ENCODE data around the gene LSP1. TPM values are rescaled to one million over a fixed set of nuclear protein-coding genes. Genes with fewer than 3 reads are reported as not detected.

The LSP1 gene
- total RNA-seq, 3 donors from 2014 or later = 21.4 to 36.0 (median 23.6) TPM

- peak overlapping the region in 1 of 2 donors; percentile 97 for H3K27ac ChIP-seq
- no peaks in the 10 kb centered on the region for H3K36me3 ChIP-seq
- H3K4me1 ChIP-seq = peaks cover 2% of the 10 kb centered on the region in 2 donors
- H3K4me3 ChIP-seq = peak overlapping the region; percentile 40 to 55 (median 40)
- H3K27me3 ChIP-seq = no peaks in the 10 kb centered on the region
- no peak for TF ChIP-seq POLR2AphosphoS5 (IDR thresholded peaks at IDR 0.05)
- H3K9me3 ChIP-seq = no peaks in the 10 kb centered on the region
- intact Hi-C loops (cut with DNase I; ENCODE audit: low total_unique reads) = no loop called here
- DNase-seq (ENCODE audit: low spot score in 2 of 2) = no peak
Measured at GRCh38 chr11:1869427-1870325, 16.8 kb downstream of the LSP1 start.

DNA sequence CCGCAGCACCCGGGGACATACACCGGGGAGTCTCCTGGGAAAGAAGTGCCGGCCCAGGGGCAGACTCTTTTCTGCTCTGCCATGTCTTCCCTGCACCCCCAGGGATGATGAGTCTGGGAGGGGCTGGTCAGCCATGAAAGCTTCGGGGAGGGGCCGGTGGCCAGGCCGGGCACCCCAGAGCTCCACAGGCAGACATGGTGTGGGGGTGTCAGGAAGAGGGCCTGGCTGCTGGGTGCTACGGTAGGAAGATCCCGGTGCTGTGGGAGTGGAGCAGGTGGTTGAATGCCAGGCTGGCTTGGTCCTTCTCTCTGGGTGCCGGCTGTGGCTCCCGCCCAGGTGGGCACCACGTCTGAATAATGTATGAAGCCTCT lies 17.4 kb downstream of the LSP1 start:
- Histone ChIP-seq H3K27me3 (no peaks in the 10 kb centered on the region), H3K27ac (peak overlapping the region in 1 of 2 donors; percentile 97), H3K9me3 (no peaks in the 10 kb centered on the region), H3K4me3 (peak overlapping the region; percentile 40 to 55 (median 40)), H3K4me1 (no peaks in the 10 kb centered on the region), H3K36me3 (no peaks in the 10 kb centered on the region)
- intact Hi-C loops (cut with DNase I; ENCODE audit: low total_unique reads) = no loop called here
- no peak for DNase-seq (ENCODE audit: low spot score in 2 of 2)
- TF ChIP-seq POLR2AphosphoS5 (IDR thresholded peaks at IDR 0.05) = no peak
- TF ChIP-seq, protein P1, sequence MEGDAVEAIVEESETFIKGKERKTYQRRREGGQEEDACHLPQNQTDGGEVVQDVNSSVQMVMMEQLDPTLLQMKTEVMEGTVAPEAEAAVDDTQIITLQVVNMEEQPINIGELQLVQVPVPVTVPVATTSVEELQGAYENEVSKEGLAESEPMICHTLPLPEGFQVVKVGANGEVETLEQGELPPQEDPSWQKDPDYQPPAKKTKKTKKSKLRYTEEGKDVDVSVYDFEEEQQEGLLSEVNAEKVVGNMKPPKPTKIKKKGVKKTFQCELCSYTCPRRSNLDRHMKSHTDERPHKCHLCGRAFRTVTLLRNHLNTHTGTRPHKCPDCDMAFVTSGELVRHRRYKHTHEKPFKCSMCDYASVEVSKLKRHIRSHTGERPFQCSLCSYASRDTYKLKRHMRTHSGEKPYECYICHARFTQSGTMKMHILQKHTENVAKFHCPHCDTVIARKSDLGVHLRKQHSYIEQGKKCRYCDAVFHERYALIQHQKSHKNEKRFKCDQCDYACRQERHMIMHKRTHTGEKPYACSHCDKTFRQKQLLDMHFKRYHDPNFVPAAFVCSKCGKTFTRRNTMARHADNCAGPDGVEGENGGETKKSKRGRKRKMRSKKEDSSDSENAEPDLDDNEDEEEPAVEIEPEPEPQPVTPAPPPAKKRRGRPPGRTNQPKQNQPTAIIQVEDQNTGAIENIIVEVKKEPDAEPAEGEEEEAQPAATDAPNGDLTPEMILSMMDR (IDR thresholded peaks at IDR 0.05) = no peak
- TF ChIP-seq POLR2A (IDR thresholded peaks at IDR 0.05) = no peak

GRCh38 chr11:1870721-1871466 lies 18.0 kb downstream of the LSP1 start:
- H3K4me1 ChIP-seq = no peaks in the 10 kb centered on the region
- no peaks in the 10 kb centered on the region for H3K36me3 ChIP-seq
- H3K4me3 ChIP-seq = peak overlapping the region; percentile 40 to 55 (median 40)
- H3K9me3 ChIP-seq = no peaks in the 10 kb centered on the region
- H3K27me3 ChIP-seq = no peaks in the 10 kb centered on the region
- H3K27ac ChIP-seq = peak overlapping the region; percentile 50 to 97
- no peak for TF ChIP-seq POLR2A (IDR thresholded peaks at IDR 0.05)
- TF ChIP-seq POLR2AphosphoS5 (IDR thresholded peaks at IDR 0.05) = no peak
- TF ChIP-seq, protein P1 (IDR thresholded peaks at IDR 0.05) = no peak
- intact Hi-C loops (cut with DNase I; ENCODE audit: low total_unique reads) = no loop called here
- DNase-seq (ENCODE audit: low spot score in 2 of 2) = no peak

- H3K9me3 ChIP-seq = no peaks in the 10 kb centered on the region
- intact Hi-C loops (cut with DNase I; ENCODE audit: low total_unique reads) = no loop called here
- H3K4me1 ChIP-seq = peaks cover 0 to 3% of the 10 kb centered on the region in 2 donors
- TF ChIP-seq, protein P1 (IDR thresholded peaks at IDR 0.05) = no peak
- TF ChIP-seq POLR2A (IDR thresholded peaks at IDR 0.05) (no peak), POLR2AphosphoS5 (IDR thresholded peaks at IDR 0.05) (no peak)
- peak overlapping the region; percentile 50 to 97 for H3K27ac ChIP-seq
- DNase-seq (ENCODE audit: low spot score in 2 of 2) = no peak
- no peaks in the 10 kb centered on the region for H3K36me3 ChIP-seq
- H3K27me3 ChIP-seq = no peaks in the 10 kb centered on the region
- H3K4me3 ChIP-seq = peak overlapping the region; percentile 40 to 55 (median 40)
Measured at GRCh38 chr11:1871531-1871930, 18.6 kb downstream of the LSP1 start.

- Histone ChIP-seq H3K9me3 (no peaks in the 10 kb centered on the region), H3K27me3 (no peaks in the 10 kb centered on the region), H3K27ac (peak overlapping the region in 1 of 2 donors; percentile 97), H3K4me1 (peaks cover 0 to 7% of the 10 kb centered on the region in 2 donors), H3K36me3 (no peaks in the 10 kb centered on the region), H3K4me3 (peak overlapping the region; percentile 40 to 55 (median 40))
- intact Hi-C loops (cut with DNase I; ENCODE audit: low total_unique reads) = no loop called here
- TF ChIP-seq POLR2AphosphoS5 (IDR thresholded peaks at IDR 0.05) (no peak), POLR2A (IDR thresholded peaks at IDR 0.05) (no peak)
- TF ChIP-seq, protein P1 (IDR thresholded peaks at IDR 0.05) = no peak
- DNase-seq (ENCODE audit: low spot score in 2 of 2) = no peak
Measured at GRCh38 chr11:1872267-1872985, 19.5 kb downstream of the LSP1 start.
